OCI-LY7 (cell line): ENCODE results near the gene DDT. TPM values are rescaled to one million over a fixed set of nuclear protein-coding genes. Genes with fewer than 3 reads are reported as not detected.

Experiments
- BruUV-seq: library from RNA; stranded (reverse); fragments of 400-500 nt; replicated peaks from 2 replicates; lab custom pipeline; 2021; lab: Mats Ljungman, UMichigan
- CTCF ChIA-PET: fragments of 300-600 bp; sonication (Branson Sonifier 250); formaldehyde crosslinking; loops from one replicate; lab custom pipeline; 2022; ENCODE audit warnings: antibody characterized with exemption; ENCODE audit not compliant: unreplicated experiment; lab: Charles Lee
- POLR2A ChIA-PET: fragments of 300-600 bp; sonication (Branson Sonifier 250); formaldehyde crosslinking; loops from one replicate; lab custom pipeline; 2022; ENCODE audit warnings: antibody characterized with exemption; lab: Charles Lee
- DNase-seq: peaks from one replicate; pipeline ENCODE4 v3.0.0-alpha.2; 2015; ENCODE audit warnings: low spot score
- H2AFZ ChIP-seq: fragments of 200-600 bp; sonication (generic), shearing (Covaris generic); 2 replicates; pipeline ENCODE4 v1.6.1; 2014; ENCODE audit warnings: mild to moderate bottlenecking, antibody characterized with exemption, low read length, moderate library complexity
- H3K27ac ChIP-seq: fragments of 200-600 bp; sonication (generic); 2 replicates; pipeline ENCODE4 v1.5.1; 2014; ENCODE audit warnings: mixed run types, low read depth, mild to moderate bottlenecking, moderate library complexity, low read length, inconsistent platforms; ENCODE audit not compliant: poor library complexity, severe bottlenecking
- H3K36me3 ChIP-seq: fragments of 200-600 bp; sonication (generic); 2 replicates; pipeline ENCODE4 v1.6.1; 2014; ENCODE audit warnings: mild to moderate bottlenecking, antibody characterized with exemption, low read length, moderate library complexity, mixed read lengths; ENCODE audit not compliant: insufficient read depth
- H3K4me1 ChIP-seq: fragments of 200-600 bp; sonication (generic); 2 replicates; pipeline ENCODE4 v1.5.1; 2014; ENCODE audit warnings: mild to moderate bottlenecking, low read length; ENCODE audit not compliant: insufficient read depth, poor library complexity, severe bottlenecking
- H3K4me2 ChIP-seq: fragments of 200-600 bp; sonication (generic); 2 replicates; pipeline ENCODE4 v1.6.1; 2014; ENCODE audit warnings: mild to moderate bottlenecking, low read length
- H3K4me3 ChIP-seq: fragments of 200-600 bp; sonication (generic); 2 replicates; pipeline ENCODE4 v1.5.1; 2014; ENCODE audit warnings: mild to moderate bottlenecking, low read depth, low read length; ENCODE audit not compliant: poor library complexity, severe bottlenecking
- H3K79me2 ChIP-seq: fragments of 200-600 bp; sonication (generic); 2 replicates; pipeline ENCODE4 v1.6.1; 2016; ENCODE audit warnings: low read depth, mild to moderate bottlenecking, low read length, moderate library complexity, mixed read lengths; ENCODE audit not compliant: insufficient read depth
- H3K9me2 ChIP-seq: fragments of 200-600 bp; sonication (generic); 2 replicates; pipeline ENCODE4 v1.6.1; 2016; ENCODE audit warnings: mild to moderate bottlenecking, low read length, mixed read lengths; ENCODE audit not compliant: insufficient read depth
- H3K9me3 ChIP-seq: fragments of 200-600 bp; sonication (generic); 2 replicates; pipeline ENCODE4 v1.6.1; 2014; ENCODE audit warnings: mild to moderate bottlenecking, mixed run types, low read length, mixed read lengths
- H4K20me1 ChIP-seq: fragments of 200-600 bp; sonication (generic); 2 replicates; pipeline ENCODE4 v1.6.1; 2014; ENCODE audit warnings: mild to moderate bottlenecking, antibody characterized with exemption, low read length, moderate library complexity, mixed read lengths; ENCODE audit not compliant: insufficient read depth
- CTCF ChIP-seq: fragments of 200-600 bp; sonication (generic); conservative IDR thresholded peaks from 2 replicates; pipeline ENCODE4 v1.5.1; 2014; ENCODE audit warnings: mild to moderate bottlenecking, antibody characterized with exemption, low read length, moderate library complexity, mixed read lengths
- EZH2phosphoT487 ChIP-seq: fragments of 200-600 bp; sonication (generic); IDR thresholded peaks from 2 replicates; pipeline ENCODE4 v1.6.1; 2018; ENCODE audit warnings: low read depth, borderline replicate concordance, mild to moderate bottlenecking, mixed run types, antibody characterized with exemption, low read length, moderate library complexity, mixed read lengths
- intact Hi-C: fragments of 100-400 bp; cut with micrococcal nuclease; formaldehyde crosslinking; loops from one replicate; pipeline ENCODE4 v1.10.0; 2022; ENCODE audit not compliant: unreplicated experiment
- total RNA-seq, 2 experiments: library from RNA; depleted of rRNA in 1 of 2; stranded (reverse); fragments of >200 nt in 1 of 2; shearing (Covaris generic) in 1 of 2; gene quantifications; 2 replicates each; pipeline ENCODE4 v1.2.3, GENCODE V29; 2014 to 2022

DDT gene
- total RNA-seq, 2 experiments from 2014 or later, result 182 to 252 TPM

- POLR2A ChIA-PET, result interaction anchor here (0.6 kb wide), 2 partner anchors 38 to 979 kb away, joined by 3 to 5 read pairs; no protein-coding TSS in a partner anchor
- no peak for DNase-seq
- H3K4me3 ChIP-seq, result no peak overlapping the region
- 0 out of 2 replicates have a peak, but pooled peaks cover 8% of the 10 kb centered on the region for H3K9me3 ChIP-seq
- no peak overlapping the region for H2AFZ ChIP-seq
- no peak overlapping the region for H3K27ac ChIP-seq
- H3K79me2 ChIP-seq, result peaks cover 47% of the 10 kb centered on the region
- no TSS peak for BruUV-seq
- intact Hi-C loops, result no loop called here
- H3K9me2 ChIP-seq, result no peaks in the 10 kb centered on the region
- H4K20me1 ChIP-seq, result no peaks in the 10 kb centered on the region
- no peak overlapping the region for H3K4me2 ChIP-seq
- H3K36me3 ChIP-seq, result peaks cover 16% of the 10 kb centered on the region
- H3K4me1 ChIP-seq, result peaks cover 8% of the 10 kb centered on the region
- CTCF ChIA-PET, result no interaction called here
- no peak for TF ChIP-seq CTCF
- TF ChIP-seq EZH2phosphoT487, result no peak
These were observed 41.9 kb upstream of the DDT start for GRCh38 chr22:24016156-24016555.

- no TSS peak for BruUV-seq
- Histone ChIP-seq H3K9me2 (no peaks in the 10 kb centered on the region), H3K36me3 (peaks cover 10% of the 10 kb centered on the region), H2AFZ (peak overlapping the region; percentile 67), H4K20me1 (no peaks in the 10 kb centered on the region), H3K27ac (peak overlapping the region; percentile 47), H3K79me2 (peaks cover 20% of the 10 kb centered on the region), H3K4me3 (peak overlapping the region; percentile 90), H3K4me1 (peaks cover 14% of the 10 kb centered on the region), H3K9me3 (peaks cover 18% of the 10 kb centered on the region; the same call in 1 of the 2 replicates), H3K4me2 (peak overlapping the region; percentile 87)
- CTCF ChIA-PET, result no interaction called here
- POLR2A ChIA-PET, result interaction anchor here (0.6 kb wide), 1 partner anchor 496 kb away, joined by 3 read pairs; no protein-coding TSS in a partner anchor
- intact Hi-C loops, result loop anchor here (5.0 kb wide), 1 partner anchor 56 kb away; no protein-coding TSS in a partner anchor
- DNase-seq, result no peak
- TF ChIP-seq EZH2phosphoT487 (no peak), CTCF (no peak)
These were observed 37.5 kb upstream of the DDT start for GRCh38 chr22:24011735-24012068.

DNA sequence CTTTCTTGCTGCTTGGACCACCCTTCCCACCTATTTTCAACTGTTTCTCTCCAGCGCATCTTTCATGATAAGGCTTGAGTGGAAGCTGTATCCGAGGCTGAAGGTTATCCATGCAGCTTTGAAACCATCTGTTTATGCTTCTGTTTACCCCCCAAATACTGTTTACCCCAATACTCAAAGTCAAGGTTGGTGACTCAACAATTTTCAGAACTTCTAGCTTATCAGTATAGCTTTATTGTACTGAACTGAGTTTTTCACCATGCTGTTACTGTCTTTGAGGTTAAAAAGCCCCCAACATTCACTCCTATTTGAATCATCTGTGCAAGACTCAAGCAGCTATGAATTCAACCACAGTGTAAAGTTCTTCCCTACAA lies 35.8 kb upstream of the DDT start:
- CTCF ChIA-PET, result interaction anchor here (0.5 kb wide), 1 partner anchor 236 kb away, joined by 3 read pairs; no protein-coding TSS in a partner anchor
- no peak overlapping the region for H3K4me2 ChIP-seq

More for the DNA sequence above, 35.8 kb upstream of the DDT start:
- Histone ChIP-seq H3K36me3 (peaks cover 4% of the 10 kb centered on the region; the same call in 1 of the 2 replicates), H4K20me1 (no peaks in the 10 kb centered on the region), H3K9me3 (peaks cover 9% of the 10 kb centered on the region; the same call in 1 of the 2 replicates), H3K79me2 (peaks cover 20% of the 10 kb centered on the region), H2AFZ (peak overlapping the region; percentile 56; the same call in 1 of the 2 replicates), H3K4me3 (no peak overlapping the region), H3K27ac (no peak overlapping the region), H3K4me1 (peaks cover 14% of the 10 kb centered on the region), H3K9me2 (no peaks in the 10 kb centered on the region)
- no peak for DNase-seq
- no peak for TF ChIP-seq CTCF
- TF ChIP-seq EZH2phosphoT487, result no peak
- POLR2A ChIA-PET, result interaction anchor here (0.6 to 0.9 kb wide), 2 partner anchors 147 to 522 kb away, joined by 3 read pairs; no protein-coding TSS in a partner anchor
- intact Hi-C loops, result loop anchor here (5.0 kb wide), 1 partner anchor 57 kb away; no protein-coding TSS in a partner anchor
- BruUV-seq, result no TSS peak
